ENCODE results near the gene GPX6.

DNA sequence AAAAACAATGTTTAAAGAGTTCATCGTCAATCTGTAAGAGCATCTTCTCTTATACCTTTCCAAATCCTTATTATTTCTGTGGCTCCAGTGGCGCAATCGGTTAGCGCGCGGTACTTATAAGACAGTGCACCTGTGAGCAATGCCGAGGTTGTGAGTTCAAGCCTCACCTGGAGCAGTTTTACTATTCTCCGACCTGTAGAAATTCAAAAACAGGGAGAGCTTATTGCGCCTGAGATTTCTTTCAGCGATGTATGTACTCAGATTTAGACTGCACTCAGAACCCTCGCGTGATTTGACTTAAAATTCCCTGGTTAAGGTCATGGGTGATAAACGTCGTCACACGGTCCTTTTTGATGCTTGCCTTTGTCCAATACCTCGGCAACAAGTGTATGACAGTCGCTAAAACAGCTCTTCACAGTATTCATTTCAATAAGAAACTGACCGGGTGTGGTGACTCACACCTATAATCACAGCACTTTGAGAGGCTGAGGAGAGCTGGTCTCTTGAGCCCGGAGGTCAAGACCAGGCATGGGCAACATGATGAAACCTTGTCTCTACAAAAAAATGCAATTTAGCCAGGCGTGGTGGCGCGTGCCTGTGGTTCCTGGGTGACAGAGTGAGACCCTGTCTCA is 22.0 kb upstream of the GPX6 start:
- no peak for TF ChIP-seq POLR2AphosphoS5 (IDR thresholded peaks at IDR 0.05; ENCODE audit: low read depth)
- TF ChIP-seq, protein P1, sequence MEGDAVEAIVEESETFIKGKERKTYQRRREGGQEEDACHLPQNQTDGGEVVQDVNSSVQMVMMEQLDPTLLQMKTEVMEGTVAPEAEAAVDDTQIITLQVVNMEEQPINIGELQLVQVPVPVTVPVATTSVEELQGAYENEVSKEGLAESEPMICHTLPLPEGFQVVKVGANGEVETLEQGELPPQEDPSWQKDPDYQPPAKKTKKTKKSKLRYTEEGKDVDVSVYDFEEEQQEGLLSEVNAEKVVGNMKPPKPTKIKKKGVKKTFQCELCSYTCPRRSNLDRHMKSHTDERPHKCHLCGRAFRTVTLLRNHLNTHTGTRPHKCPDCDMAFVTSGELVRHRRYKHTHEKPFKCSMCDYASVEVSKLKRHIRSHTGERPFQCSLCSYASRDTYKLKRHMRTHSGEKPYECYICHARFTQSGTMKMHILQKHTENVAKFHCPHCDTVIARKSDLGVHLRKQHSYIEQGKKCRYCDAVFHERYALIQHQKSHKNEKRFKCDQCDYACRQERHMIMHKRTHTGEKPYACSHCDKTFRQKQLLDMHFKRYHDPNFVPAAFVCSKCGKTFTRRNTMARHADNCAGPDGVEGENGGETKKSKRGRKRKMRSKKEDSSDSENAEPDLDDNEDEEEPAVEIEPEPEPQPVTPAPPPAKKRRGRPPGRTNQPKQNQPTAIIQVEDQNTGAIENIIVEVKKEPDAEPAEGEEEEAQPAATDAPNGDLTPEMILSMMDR (IDR thresholded peaks at IDR 0.05; ENCODE audit: insufficient read depth, low read length): no peak
- TF ChIP-seq, protein P2, sequence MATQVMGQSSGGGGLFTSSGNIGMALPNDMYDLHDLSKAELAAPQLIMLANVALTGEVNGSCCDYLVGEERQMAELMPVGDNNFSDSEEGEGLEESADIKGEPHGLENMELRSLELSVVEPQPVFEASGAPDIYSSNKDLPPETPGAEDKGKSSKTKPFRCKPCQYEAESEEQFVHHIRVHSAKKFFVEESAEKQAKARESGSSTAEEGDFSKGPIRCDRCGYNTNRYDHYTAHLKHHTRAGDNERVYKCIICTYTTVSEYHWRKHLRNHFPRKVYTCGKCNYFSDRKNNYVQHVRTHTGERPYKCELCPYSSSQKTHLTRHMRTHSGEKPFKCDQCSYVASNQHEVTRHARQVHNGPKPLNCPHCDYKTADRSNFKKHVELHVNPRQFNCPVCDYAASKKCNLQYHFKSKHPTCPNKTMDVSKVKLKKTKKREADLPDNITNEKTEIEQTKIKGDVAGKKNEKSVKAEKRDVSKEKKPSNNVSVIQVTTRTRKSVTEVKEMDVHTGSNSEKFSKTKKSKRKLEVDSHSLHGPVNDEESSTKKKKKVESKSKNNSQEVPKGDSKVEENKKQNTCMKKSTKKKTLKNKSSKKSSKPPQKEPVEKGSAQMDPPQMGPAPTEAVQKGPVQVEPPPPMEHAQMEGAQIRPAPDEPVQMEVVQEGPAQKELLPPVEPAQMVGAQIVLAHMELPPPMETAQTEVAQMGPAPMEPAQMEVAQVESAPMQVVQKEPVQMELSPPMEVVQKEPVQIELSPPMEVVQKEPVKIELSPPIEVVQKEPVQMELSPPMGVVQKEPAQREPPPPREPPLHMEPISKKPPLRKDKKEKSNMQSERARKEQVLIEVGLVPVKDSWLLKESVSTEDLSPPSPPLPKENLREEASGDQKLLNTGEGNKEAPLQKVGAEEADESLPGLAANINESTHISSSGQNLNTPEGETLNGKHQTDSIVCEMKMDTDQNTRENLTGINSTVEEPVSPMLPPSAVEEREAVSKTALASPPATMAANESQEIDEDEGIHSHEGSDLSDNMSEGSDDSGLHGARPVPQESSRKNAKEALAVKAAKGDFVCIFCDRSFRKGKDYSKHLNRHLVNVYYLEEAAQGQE (IDR thresholded peaks at IDR 0.05; ENCODE audit: insufficient replicate concordance, low read depth): no peak
- no peak for TF ChIP-seq SPI1 (IDR thresholded peaks at IDR 0.05; ENCODE audit: borderline replicate concordance, low read depth)

Data from HL-60 (cell line).